Diencephalon (tissue), 1 donor: ENCODE measurements around the gene SEMA3B. TPM values are rescaled to one million over a fixed set of nuclear protein-coding genes. Genes with fewer than 3 reads are reported as not detected.

ENCODE experiments used
- small RNA-seq: library from RNA; depleted of rRNA; stranded (forward); fragments of <200 nt; gene quantifications from one replicate; pipeline ENCODE3, GENCODE V24; 2014
- total RNA-seq: library from RNA; depleted of rRNA; stranded (reverse); fragments of >200 nt; gene quantifications from one replicate; pipeline ENCODE4 v1.2.3, GENCODE V29; 2014

Gene SEMA3B
- total RNA-seq: 2.8 TPM

DNA sequence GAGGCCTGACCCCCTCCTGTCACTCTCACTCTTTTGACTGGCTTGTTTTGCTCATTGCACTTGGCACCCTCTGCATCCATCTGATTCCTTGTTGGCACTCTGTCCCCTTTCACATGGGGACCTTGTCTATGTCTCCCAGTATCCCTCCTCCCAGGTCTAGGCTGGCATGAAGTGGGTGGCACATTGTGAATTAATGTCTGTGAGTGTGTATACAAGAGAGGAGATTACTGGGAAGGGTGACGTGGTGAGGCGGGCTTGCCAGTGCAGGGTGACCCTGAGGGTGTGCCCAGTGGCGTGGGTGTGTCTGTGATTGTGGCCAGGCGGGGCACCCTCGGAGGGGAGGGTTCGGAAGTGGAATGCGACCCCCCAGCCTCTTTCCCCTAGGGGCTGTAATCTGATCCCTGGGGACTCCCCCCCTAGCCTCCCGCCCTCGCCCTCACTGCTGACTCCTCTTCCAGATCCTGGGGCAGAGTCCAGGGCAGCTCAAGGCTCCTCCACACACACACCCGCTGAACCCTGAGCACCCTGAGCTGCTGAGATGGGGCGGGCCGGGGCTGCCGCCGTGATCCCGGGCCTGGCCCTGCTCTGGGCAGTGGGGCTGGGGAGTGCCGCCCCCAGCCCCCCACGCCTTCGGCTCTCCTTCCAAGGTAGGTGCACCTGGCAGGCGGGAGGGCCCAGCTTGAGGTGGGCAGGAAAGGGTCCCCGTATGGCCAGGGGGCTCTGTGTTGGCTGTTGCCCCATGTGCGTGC is at the start of gene SEMA3B:
TSS of gene SEMA3B (plus strand) at position 445 of the 749 bp plus-strand sequence. CDS start at position 539, 94 bp downstream.

DNA sequence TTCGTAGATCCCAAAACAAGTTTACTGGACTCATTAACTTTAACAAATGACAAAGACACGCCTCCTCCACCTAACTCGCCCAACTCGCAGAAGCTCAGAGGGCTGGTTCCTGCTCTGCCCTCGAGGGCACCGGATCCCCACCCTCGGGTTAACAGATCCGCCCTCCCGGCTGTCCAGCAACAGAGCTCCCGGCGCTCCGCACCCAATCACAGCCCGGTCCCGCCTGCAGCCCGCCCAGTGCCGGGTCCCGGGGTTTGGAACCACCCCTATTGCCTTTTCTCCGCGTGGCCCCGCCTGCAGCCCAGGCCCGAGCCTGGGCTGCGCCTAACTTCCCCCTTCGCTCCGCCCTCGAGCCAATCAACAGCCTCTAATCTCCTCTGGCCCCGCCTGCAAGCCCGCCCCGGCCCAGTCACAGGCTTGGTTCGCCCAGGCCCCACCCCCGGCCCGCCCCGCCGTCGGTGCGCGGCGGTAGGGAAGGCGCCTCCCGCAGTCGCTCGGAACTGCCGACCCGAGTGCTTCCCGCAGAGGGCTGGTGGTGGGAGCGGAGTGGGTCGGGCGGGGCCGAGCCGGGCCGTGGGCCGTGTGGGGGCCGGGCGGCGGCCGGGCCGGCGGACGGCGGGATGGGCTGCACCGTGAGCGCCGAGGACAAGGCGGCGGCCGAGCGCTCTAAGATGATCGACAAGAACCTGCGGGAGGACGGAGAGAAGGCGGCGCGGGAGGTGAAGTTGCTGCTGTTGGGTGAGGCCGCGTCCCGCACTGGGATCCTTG is 33.0 kb upstream of the SEMA3B start, which contains the start of gene GNAI2:
TSS of gene GNAI2 (plus strand) at position 489 of the 768 bp plus-strand sequence. CDS start at position 621, 132 bp downstream.

GRCh38 chr3:50278880-50279224 is 9.9 kb downstream of the SEMA3B start, which contains the start of gene LSMEM2:
Gene LSMEM2 (plus strand): TSS chr3:50279087. CDS start chr3:50279114, 27 bp downstream.

GRCh38 chr3:50292159-50293078 is 23.5 kb downstream of the SEMA3B start, which contains the start of gene IFRD2:
Gene IFRD2 (minus strand): TSS chr3:50292429. CDS start chr3:50292274, 155 bp downstream.

DNA sequence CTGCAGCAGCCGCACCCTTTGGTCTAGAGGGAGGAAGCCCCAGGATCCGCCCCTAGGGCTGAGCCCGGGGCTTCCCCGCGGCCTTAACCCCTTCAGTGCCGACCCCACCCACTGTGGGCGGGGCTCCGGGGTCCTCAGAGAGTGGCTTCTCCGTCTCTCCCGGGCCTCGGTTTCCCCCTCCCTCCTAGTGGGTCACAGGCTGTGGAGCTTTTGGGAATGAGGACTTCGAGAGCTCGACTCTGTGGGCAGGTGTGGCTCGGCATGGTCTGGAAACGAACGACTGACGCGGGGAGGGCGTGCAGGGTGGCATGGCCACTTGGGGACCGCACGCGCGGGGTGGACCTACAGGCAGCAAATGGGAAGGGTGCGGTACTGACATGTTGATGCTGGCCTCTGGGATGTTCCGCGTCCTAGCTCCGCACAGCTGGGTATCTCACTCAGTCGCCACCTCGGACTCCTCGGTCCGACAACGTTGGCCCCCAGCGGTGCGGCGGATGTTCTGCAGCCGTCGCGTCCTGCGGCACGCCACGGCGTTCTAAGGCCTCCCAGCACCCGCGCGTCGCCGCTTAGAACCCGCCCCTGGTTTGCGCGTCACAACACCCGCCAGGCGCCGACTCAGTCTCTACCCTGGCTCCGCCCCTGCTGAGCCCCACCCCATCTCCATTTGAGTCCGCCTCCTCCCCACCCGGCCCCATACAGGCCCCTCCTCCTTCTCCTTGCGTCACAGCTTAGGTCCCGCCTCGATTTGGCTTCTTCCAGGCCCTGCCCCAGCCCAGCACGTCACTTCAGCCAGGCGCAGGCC is 30.1 kb downstream of the SEMA3B start, which contains the start of the genes HYAL3 and NAA80:
TSS of gene HYAL3 (minus strand) at position 570 of the 802 bp plus-strand sequence. CDS start 3,803 bp downstream, outside the sequence.
TSS of gene NAA80 (minus strand) at position 570 of the 802 bp plus-strand sequence. CDS start 1,942 bp downstream, outside the sequence.

GRCh38 chr3:50303013-50303815 is 34.3 kb downstream of the SEMA3B start, which contains the start of gene HYAL1:
Gene HYAL1 (minus strand): TSS chr3:50303574. CDS start chr3:50302956, 618 bp downstream.

DNA sequence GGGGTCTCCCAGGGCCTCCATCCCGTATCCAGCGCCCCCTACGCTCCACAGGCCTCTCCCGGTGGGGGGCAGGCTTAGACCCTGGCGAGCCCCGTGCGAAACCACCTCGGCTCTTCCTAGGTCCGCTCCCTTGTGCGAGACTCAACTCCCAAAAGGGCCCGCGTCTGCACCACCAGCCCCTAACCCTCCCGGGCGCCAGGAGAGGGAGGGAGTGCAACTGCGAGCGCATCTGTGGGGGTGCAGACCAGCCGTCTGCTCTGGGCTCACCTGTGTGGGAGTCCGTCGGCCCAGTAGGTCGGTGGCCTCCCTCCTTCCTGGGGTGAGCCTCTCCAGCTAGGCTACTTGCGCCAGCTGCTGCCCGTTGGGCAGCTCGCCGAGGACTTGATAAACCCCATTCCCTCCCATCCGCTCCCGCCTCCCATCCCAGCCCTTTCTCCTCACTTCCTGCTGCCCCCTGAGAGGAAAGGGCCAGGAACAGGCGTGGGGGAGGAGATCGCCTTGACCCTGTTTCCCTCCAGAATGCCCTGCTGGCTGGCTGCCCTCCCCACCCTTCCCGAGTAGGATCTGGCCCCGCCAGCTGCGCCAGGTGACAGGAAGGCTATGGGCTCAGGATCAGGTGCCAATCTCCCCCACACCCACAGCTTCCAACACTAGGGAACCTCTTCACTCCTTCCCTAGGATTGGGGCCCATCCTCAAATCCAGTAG is 53.6 kb downstream of the SEMA3B start, which contains the start of gene HYAL2:
TSS of gene HYAL2 (minus strand) at position 360 of the 706 bp plus-strand sequence. CDS start 2,256 bp downstream, outside the sequence.

Small RNAs within 50 kb of the gene (small RNA-seq; reads per million reads assigned to genes)
- not detected for gene MIR5787

Other genes starting within 250 kb of the SEMA3B start
- 245 TPM for gene RBM5, start 180.2 kb upstream of the SEMA3B start, total RNA-seq
- gene SEMA3F, start 113.8 kb upstream of the SEMA3B start, total RNA-seq: 7.8 TPM
- not detected for gene GNAT1, start 77.5 kb upstream of the SEMA3B start, total RNA-seq
- gene SLC38A3, start 63.9 kb upstream of the SEMA3B start, total RNA-seq: 6.5 TPM
- 108 TPM for gene GNAI2, start 32.9 kb upstream of the SEMA3B start, total RNA-seq
- gene LSMEM2, start 9.9 kb downstream of the SEMA3B start, total RNA-seq: 1.2 TPM
- gene IFRD2, start 23.3 kb downstream of the SEMA3B start, total RNA-seq: 18.5 TPM
- gene HYAL3, start 30.3 kb downstream of the SEMA3B start, total RNA-seq: 9.7 TPM
- gene NAA80, start 30.3 kb downstream of the SEMA3B start, total RNA-seq: 5.5 TPM
- 0.69 TPM for gene HYAL1, start 34.4 kb downstream of the SEMA3B start, total RNA-seq
- gene HYAL2, start 53.6 kb downstream of the SEMA3B start, total RNA-seq: 30.0 TPM
- gene TUSC2, start 59.1 kb downstream of the SEMA3B start, total RNA-seq: 23.8 TPM
- 12.2 TPM for gene RASSF1, start 71.7 kb downstream of the SEMA3B start, total RNA-seq
- gene ZMYND10, start 76.6 kb downstream of the SEMA3B start, total RNA-seq: 23.8 TPM
- 30.4 TPM for gene NPRL2, start 81.6 kb downstream of the SEMA3B start, total RNA-seq
- gene CYB561D2, start 81.7 kb downstream of the SEMA3B start, total RNA-seq: 15.2 TPM
- gene TMEM115, start 90.4 kb downstream of the SEMA3B start, total RNA-seq: 21.0 TPM
- 25.4 TPM for gene CACNA2D2, start 234.5 kb downstream of the SEMA3B start, total RNA-seq